Liver (tissue), 9 donors: ENCODE results near the gene CDK9. TPM values are rescaled to one million over a fixed set of nuclear protein-coding genes. Genes with fewer than 3 reads are reported as not detected.

ENCODE experiments used
- DNase-seq: peaks from one replicate; pipeline ENCODE4 v3.0.0-alpha.2; 2017; ENCODE audit warnings: low spot score
- H3K27ac ChIP-seq, 2 donors: one replicate each; pipeline ENCODE4 v1.7.0; 2013; ENCODE audit warnings: inconsistent platforms in 2 of 2, low read length in 2 of 2, control low read depth in 1 of 2, low read depth in 1 of 2, mild to moderate bottlenecking in 1 of 2
- H3K27me3 ChIP-seq, 4 donors: one replicate each; pipeline versions ENCODE4 v1.6.1 to v1.7.0; 2013; ENCODE audit warnings: low read length in 3 of 4, inconsistent platforms in 1 of 4, mild to moderate bottlenecking in 1 of 4, moderate library complexity in 1 of 4; ENCODE audit not compliant: control insufficient read depth in 4 of 4, insufficient read depth in 4 of 4
- H3K36me3 ChIP-seq, 4 donors: one replicate each; pipeline versions ENCODE4 v1.6.1 to v1.7.0; 2013; ENCODE audit warnings: low read length in 3 of 4, mild to moderate bottlenecking in 3 of 4, low read depth in 1 of 4, moderate library complexity in 1 of 4; ENCODE audit not compliant: control insufficient read depth in 4 of 4, insufficient read depth in 3 of 4
- H3K4me1 ChIP-seq, 4 donors: one replicate each; pipeline versions ENCODE4 v1.6.1 to v1.7.0; 2013; ENCODE audit warnings: low read length in 3 of 4, mild to moderate bottlenecking in 3 of 4, moderate library complexity in 1 of 4; ENCODE audit not compliant: control insufficient read depth in 4 of 4, insufficient read depth in 4 of 4
- H3K4me3 ChIP-seq, 3 donors: one replicate each; pipeline versions ENCODE4 v1.6.1 to v1.7.0; 2013; ENCODE audit warnings: low read length in 3 of 3, control low read depth in 1 of 3, low read depth in 1 of 3, mild to moderate bottlenecking in 1 of 3
- H3K9ac ChIP-seq, 2 donors: one replicate each; pipeline ENCODE4 v1.7.0; 2013; ENCODE audit warnings: low read length in 2 of 2, mild to moderate bottlenecking in 2 of 2, moderate library complexity in 2 of 2, control low read depth in 1 of 2, low read depth in 1 of 2
- H3K9me3 ChIP-seq, 4 donors: one replicate each; pipeline versions ENCODE4 v1.6.1 to v1.7.0; 2013; ENCODE audit warnings: low read length in 3 of 4; ENCODE audit not compliant: control insufficient read depth in 4 of 4
- EGR1 ChIP-seq, 2 donors: IDR thresholded peaks; 2 replicates each; pipeline ENCODE4 v1.6.1; 2016 to 2018; ENCODE audit warnings: antibody characterized with exemption in 2 of 2, low read depth in 2 of 2
- FOXA1 ChIP-seq: IDR thresholded peaks from 2 replicates; pipeline ENCODE4 v1.6.1; 2016; ENCODE audit warnings: antibody characterized with exemption
- FOXA2 ChIP-seq: IDR thresholded peaks from 2 replicates; pipeline ENCODE4 v1.6.1; 2016; ENCODE audit warnings: antibody characterized with exemption
- GABPA ChIP-seq, 2 donors: IDR thresholded peaks in 1 of 2; conservative IDR thresholded peaks in 1 of 2; 2 replicates each; pipeline ENCODE4 v1.6.1; 2016; ENCODE audit warnings: antibody characterized with exemption in 2 of 2, mild to moderate bottlenecking in 1 of 2, moderate library complexity in 1 of 2
- HNF4A ChIP-seq, 2 donors: conservative IDR thresholded peaks; 2 replicates each; pipeline ENCODE4 v1.6.1; 2016; ENCODE audit warnings: antibody characterized with exemption in 2 of 2, mild to moderate bottlenecking in 2 of 2
- HNF4G ChIP-seq: IDR thresholded peaks from 2 replicates; pipeline ENCODE4 v1.6.1; 2016; ENCODE audit warnings: antibody characterized with exemption
- JUND ChIP-seq, 2 donors: IDR thresholded peaks; 2 replicates each; pipeline ENCODE4 v1.6.1; 2016; ENCODE audit warnings: antibody characterized with exemption in 2 of 2
- NR2F2 ChIP-seq: IDR thresholded peaks from 2 replicates; pipeline ENCODE4 v1.6.1; 2016; ENCODE audit warnings: antibody characterized with exemption
- RAD21 ChIP-seq, 2 donors: IDR thresholded peaks; 2 replicates each; pipeline ENCODE4 v1.6.1; 2016; ENCODE audit warnings: antibody characterized with exemption in 2 of 2, mild to moderate bottlenecking in 2 of 2
- RXRA ChIP-seq, 2 donors: IDR thresholded peaks; 2 replicates each; pipeline ENCODE4 v1.6.1; 2017 to 2018; ENCODE audit warnings: antibody characterized with exemption in 2 of 2, mild to moderate bottlenecking in 1 of 2
- SP1 ChIP-seq: IDR thresholded peaks from 2 replicates; pipeline ENCODE4 v1.6.1; 2018; ENCODE audit warnings: antibody characterized with exemption, mild to moderate bottlenecking
- TAF1 ChIP-seq: conservative IDR thresholded peaks from 2 replicates; pipeline ENCODE4 v1.6.1; 2016; ENCODE audit warnings: antibody characterized with exemption, mild to moderate bottlenecking
- YY1 ChIP-seq: IDR thresholded peaks from 2 replicates; pipeline ENCODE4 v1.6.1; 2016; ENCODE audit warnings: antibody characterized with exemption, mild to moderate bottlenecking
- WGBS: extraction: QIAGEN DNeasy Blood & Tissue Kit; methylation state at CpG from one replicate; pipeline ENCODE4 v1.1.7; 2013; 5-methylcytosine and 5-hydroxymethylcytosine counted together
- polyA plus RNA-seq, 2 donors: library from polyadenylated mRNA; stranded (reverse) in 1 of 2; unstranded in 1 of 2; fragments of 200-250 nt in 1 of 2; fragments of >200 nt in 1 of 2; fragmentation: Nextera tagmentation in 1 of 2; extraction: Ambion mirVana in 1 of 2; gene quantifications; one replicate each; pipeline versions ENCODE4 v1.2.1 to v1.2.3, GENCODE V29; 2013 to 2015
- total RNA-seq, 2 donors: library from RNA; depleted of rRNA; stranded (reverse); fragments of >200 nt; gene quantifications; one replicate each; pipeline ENCODE4 v1.2.3, GENCODE V29; 2014
- TF ChIP-seq, protein P1 (sequence below): fragments of 150-350 bp; IDR thresholded peaks from 2 replicates; pipeline ENCODE4 v1.5.1; 2017; ENCODE audit warnings: improper control_type of control experiment, low read depth, low read length; ENCODE audit not compliant: missing input control
- TF ChIP-seq, protein P2 (sequence below): IDR thresholded peaks from 2 replicates; pipeline ENCODE4 v1.6.1; 2016; ENCODE audit warnings: antibody characterized with exemption
- TF ChIP-seq, protein P3 (sequence below): IDR thresholded peaks from 2 replicates; pipeline ENCODE4 v1.6.1; 2016; ENCODE audit warnings: antibody characterized with exemption
- TF ChIP-seq, protein P4 (sequence below): IDR thresholded peaks from 2 replicates; pipeline ENCODE4 v1.6.1; 2016; ENCODE audit warnings: antibody characterized with exemption, mild to moderate bottlenecking
- donor health status: healthy.
- donor health status: healthy.
- donor health status: healthy.
- donor health status: healthy.
- donor health status: healthy.

Gene CDK9
- total and polyA plus RNA-seq, 4 donors, result 31.8 to 41.4 (median 36.8) TPM

DNA sequence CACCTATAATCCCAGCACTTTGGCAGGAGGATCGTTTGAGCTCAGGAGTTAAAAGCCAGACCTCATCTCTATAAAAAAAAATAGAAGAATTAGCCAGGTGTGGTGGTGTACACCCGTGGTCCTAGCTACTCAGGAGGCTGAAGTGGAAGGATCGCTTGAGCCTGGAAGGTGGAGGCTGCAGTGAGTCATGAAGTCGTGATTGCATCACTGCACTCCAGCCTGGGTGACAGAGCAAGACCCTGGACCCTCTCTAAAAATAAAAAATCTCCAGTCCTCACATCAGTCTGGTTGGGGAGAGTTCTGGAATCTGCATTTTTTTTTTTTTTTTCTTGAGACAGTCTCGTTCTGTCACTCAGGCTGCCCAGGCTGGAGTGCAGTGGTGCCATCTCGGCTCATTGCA, 26.2 kb downstream of the CDK9 start:
- TF ChIP-seq, protein P1, sequence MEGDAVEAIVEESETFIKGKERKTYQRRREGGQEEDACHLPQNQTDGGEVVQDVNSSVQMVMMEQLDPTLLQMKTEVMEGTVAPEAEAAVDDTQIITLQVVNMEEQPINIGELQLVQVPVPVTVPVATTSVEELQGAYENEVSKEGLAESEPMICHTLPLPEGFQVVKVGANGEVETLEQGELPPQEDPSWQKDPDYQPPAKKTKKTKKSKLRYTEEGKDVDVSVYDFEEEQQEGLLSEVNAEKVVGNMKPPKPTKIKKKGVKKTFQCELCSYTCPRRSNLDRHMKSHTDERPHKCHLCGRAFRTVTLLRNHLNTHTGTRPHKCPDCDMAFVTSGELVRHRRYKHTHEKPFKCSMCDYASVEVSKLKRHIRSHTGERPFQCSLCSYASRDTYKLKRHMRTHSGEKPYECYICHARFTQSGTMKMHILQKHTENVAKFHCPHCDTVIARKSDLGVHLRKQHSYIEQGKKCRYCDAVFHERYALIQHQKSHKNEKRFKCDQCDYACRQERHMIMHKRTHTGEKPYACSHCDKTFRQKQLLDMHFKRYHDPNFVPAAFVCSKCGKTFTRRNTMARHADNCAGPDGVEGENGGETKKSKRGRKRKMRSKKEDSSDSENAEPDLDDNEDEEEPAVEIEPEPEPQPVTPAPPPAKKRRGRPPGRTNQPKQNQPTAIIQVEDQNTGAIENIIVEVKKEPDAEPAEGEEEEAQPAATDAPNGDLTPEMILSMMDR, result no peak
- TF ChIP-seq NR2F2, result no peak
- TF ChIP-seq GABPA (IDR thresholded peaks at IDR 0.05 in 1 of 2, conservative IDR thresholded peaks at IDR 0.05 in 1 of 2), result no peak
- TF ChIP-seq, protein P2, sequence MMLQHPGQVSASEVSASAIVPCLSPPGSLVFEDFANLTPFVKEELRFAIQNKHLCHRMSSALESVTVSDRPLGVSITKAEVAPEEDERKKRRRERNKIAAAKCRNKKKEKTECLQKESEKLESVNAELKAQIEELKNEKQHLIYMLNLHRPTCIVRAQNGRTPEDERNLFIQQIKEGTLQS, result no peak
- no peak for TF ChIP-seq HNF4G
- no peak for TF ChIP-seq JUND (IDR thresholded peaks at IDR 0.05)
- no peak for TF ChIP-seq YY1
- no peak for TF ChIP-seq RXRA (IDR thresholded peaks at IDR 0.05)
- no peak for TF ChIP-seq SP1
- TF ChIP-seq FOXA1, result no peak
- no peak for TF ChIP-seq RAD21 (IDR thresholded peaks at IDR 0.05)
- TF ChIP-seq EGR1 (IDR thresholded peaks at IDR 0.05; ENCODE audit: low read depth in 2 of 2), result no peak
- TF ChIP-seq, protein P3, sequence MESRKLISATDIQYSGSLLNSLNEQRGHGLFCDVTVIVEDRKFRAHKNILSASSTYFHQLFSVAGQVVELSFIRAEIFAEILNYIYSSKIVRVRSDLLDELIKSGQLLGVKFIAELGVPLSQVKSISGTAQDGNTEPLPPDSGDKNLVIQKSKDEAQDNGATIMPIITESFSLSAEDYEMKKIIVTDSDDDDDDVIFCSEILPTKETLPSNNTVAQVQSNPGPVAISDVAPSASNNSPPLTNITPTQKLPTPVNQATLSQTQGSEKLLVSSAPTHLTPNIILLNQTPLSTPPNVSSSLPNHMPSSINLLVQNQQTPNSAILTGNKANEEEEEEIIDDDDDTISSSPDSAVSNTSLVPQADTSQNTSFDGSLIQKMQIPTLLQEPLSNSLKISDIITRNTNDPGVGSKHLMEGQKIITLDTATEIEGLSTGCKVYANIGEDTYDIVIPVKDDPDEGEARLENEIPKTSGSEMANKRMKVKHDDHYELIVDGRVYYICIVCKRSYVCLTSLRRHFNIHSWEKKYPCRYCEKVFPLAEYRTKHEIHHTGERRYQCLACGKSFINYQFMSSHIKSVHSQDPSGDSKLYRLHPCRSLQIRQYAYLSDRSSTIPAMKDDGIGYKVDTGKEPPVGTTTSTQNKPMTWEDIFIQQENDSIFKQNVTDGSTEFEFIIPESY, result no peak
- no peak for TF ChIP-seq TAF1
- TF ChIP-seq FOXA2, result no peak
- TF ChIP-seq, protein P4, sequence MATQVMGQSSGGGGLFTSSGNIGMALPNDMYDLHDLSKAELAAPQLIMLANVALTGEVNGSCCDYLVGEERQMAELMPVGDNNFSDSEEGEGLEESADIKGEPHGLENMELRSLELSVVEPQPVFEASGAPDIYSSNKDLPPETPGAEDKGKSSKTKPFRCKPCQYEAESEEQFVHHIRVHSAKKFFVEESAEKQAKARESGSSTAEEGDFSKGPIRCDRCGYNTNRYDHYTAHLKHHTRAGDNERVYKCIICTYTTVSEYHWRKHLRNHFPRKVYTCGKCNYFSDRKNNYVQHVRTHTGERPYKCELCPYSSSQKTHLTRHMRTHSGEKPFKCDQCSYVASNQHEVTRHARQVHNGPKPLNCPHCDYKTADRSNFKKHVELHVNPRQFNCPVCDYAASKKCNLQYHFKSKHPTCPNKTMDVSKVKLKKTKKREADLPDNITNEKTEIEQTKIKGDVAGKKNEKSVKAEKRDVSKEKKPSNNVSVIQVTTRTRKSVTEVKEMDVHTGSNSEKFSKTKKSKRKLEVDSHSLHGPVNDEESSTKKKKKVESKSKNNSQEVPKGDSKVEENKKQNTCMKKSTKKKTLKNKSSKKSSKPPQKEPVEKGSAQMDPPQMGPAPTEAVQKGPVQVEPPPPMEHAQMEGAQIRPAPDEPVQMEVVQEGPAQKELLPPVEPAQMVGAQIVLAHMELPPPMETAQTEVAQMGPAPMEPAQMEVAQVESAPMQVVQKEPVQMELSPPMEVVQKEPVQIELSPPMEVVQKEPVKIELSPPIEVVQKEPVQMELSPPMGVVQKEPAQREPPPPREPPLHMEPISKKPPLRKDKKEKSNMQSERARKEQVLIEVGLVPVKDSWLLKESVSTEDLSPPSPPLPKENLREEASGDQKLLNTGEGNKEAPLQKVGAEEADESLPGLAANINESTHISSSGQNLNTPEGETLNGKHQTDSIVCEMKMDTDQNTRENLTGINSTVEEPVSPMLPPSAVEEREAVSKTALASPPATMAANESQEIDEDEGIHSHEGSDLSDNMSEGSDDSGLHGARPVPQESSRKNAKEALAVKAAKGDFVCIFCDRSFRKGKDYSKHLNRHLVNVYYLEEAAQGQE, result no peak
- TF ChIP-seq HNF4A (conservative IDR thresholded peaks at IDR 0.05), result no peak
- no peak overlapping the region for H3K27ac ChIP-seq
- peaks cover 26 to 52% (median 32%) of the 10 kb centered on the region in 4 donors for H3K36me3 ChIP-seq
- no peak for DNase-seq
- 90% methylated on average over 6 of the region's 6 CpGs for WGBS
- H3K4me1 ChIP-seq, result peaks cover 7 to 22% (median 12%) of the 10 kb centered on the region in 4 donors
- no peaks in the 10 kb centered on the region for H3K9me3 ChIP-seq
- no peak overlapping the region for H3K4me3 ChIP-seq
- H3K9ac ChIP-seq, result no peak overlapping the region
- no peaks in the 10 kb centered on the region for H3K27me3 ChIP-seq
